Measurements from ENCODE around the gene KIR3DL3. TPM values are rescaled to one million over a fixed set of nuclear protein-coding genes. Genes with fewer than 3 reads are reported as not detected.
"Not testable (repeated sequence)": the region's sequence is repeated elsewhere in the genome, so short reads cannot be mapped to it uniquely, and the experiment has no call there.

The KIR3DL3 gene
- not detected in 2 replicates for total RNA-seq

DNA sequence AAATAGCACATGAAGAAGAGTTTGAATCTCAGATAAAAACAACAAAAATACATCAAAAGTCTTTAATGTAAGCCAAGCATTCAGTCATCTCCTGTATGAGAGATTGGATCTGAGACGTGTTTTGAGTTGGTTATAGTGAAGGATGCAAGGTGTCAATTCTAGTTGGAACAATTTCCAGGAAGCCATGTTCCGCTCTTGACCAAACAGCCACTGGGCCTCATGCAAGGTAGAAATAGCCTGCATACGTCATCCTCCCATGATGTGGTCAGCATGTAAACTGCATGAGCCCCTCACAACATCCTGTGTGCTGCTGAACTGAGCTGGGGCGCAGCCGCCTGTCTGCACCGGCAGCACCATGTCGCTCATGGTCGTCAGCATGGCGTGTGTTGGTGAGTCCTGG lies at the start of gene KIR3DL3:
Gene KIR3DL3, plus strand, starts transcription at position 301 of the 400 bp plus-strand sequence. Its CDS starts 55 bp downstream, at position 356.
- Mint-ChIP-seq H3K27me3 (no peaks in the 10 kb centered on the region), H3K9me3 (peaks cover 3% of the 10 kb centered on the region), H3K27ac (no peak within 1 kb of the TSS), H3K36me3 (ENCODE audit: low read depth) (no peaks in the 10 kb centered on the region), H3K4me1 (no peaks in the 10 kb centered on the region), H3K4me3 (no peak within 1 kb of the TSS)
- intact Hi-C loops (cut with micrococcal nuclease): no loop called here
- no peak for DNase-seq

- H3K27me3 Mint-ChIP-seq: not testable (repeated sequence)
Measured at GRCh38 chr19:54676210-54676834, 47.9 kb upstream of the KIR3DL3 start.

DNA sequence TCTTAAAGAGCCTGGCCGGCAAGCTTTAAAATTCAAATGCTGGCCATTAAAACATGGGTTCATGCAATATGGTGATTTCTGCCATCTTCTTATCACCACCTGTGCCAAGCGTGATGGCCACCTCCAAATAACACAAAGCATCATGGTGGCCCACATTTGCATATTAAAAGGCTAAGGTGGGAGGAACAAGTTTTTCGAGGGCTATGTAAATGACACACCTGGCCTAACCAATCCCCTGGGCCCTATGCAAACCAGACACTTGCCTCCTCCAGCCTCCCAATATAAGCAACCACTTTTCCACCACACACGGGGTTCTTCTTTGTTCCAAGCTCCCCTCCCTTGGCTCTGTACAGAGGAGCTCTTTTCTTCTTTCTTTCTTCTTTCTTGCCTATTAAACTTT lies 47.0 kb upstream of the KIR3DL3 start:
- Mint-ChIP-seq H3K36me3 (ENCODE audit: low read depth) (no peaks in the 10 kb centered on the region), H3K4me1 (no peaks in the 10 kb centered on the region), H3K27me3 (peaks cover 2% of the 10 kb centered on the region), H3K27ac (no peak overlapping the region), H3K4me3 (no peak overlapping the region), H3K9me3 (no peaks in the 10 kb centered on the region)
- intact Hi-C loops (cut with micrococcal nuclease): no loop called here
- no peak for DNase-seq

More at GRCh38 chr19:54676210-54676834, 47.9 kb upstream of the KIR3DL3 start:
- H3K36me3 Mint-ChIP-seq (ENCODE audit: low read depth); H3K4me3 Mint-ChIP-seq; H3K4me1 Mint-ChIP-seq; H3K27ac Mint-ChIP-seq; H3K9me3 Mint-ChIP-seq: not testable (repeated sequence)
- peak; percentile 75 for DNase-seq
- intact Hi-C loops (cut with micrococcal nuclease): loop anchor here (1.0 kb wide), 2 partner anchors 23 to 195 kb away; no protein-coding TSS in a partner anchor

GRCh38 chr19:54681596-54681995 lies 42.6 kb upstream of the KIR3DL3 start:
- intact Hi-C loops (cut with micrococcal nuclease); H3K27me3 Mint-ChIP-seq; H3K4me1 Mint-ChIP-seq; DNase-seq; H3K4me3 Mint-ChIP-seq; H3K27ac Mint-ChIP-seq; H3K9me3 Mint-ChIP-seq; H3K36me3 Mint-ChIP-seq (ENCODE audit: low read depth): not testable (repeated sequence)

DNA sequence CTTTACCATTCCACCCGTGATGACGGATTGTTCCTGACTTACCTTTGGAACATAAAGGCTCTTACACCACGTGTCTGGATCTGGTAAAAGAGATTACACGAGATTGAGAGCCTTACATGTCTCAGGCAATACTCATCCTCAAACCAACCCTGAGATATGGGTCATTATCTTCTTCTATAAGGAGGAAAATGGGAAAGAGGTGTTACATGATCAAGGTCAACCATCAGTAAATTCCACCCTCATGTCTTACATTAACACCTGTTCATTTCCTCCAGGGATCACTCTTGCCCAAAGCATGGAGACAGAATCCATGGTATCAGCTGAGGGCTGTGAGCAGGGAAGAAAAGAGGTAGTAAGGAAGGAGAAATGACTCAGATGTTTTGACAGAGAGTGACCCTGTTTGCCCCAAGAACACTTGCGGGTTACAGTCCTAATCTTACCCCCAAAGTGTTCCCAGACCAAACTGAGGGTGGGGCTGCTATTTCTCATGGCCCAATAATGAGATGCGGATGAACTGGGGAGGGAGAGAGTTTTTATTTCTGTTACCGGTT lies 41.9 kb upstream of the KIR3DL3 start:
- Mint-ChIP-seq H3K27me3 (peaks cover 4% of the 10 kb centered on the region), H3K36me3 (ENCODE audit: low read depth) (no peaks in the 10 kb centered on the region), H3K9me3 (no peaks in the 10 kb centered on the region), H3K27ac (no peak overlapping the region), H3K4me1 (no peaks in the 10 kb centered on the region), H3K4me3 (no peak overlapping the region)
- intact Hi-C loops (cut with micrococcal nuclease): no loop called here
- no peak for DNase-seq

- Mint-ChIP-seq H3K9me3 (no peaks in the 10 kb centered on the region), H3K27ac (no peak overlapping the region), H3K36me3 (ENCODE audit: low read depth) (no peaks in the 10 kb centered on the region), H3K4me3 (no peak overlapping the region), H3K27me3 (peaks cover 3% of the 10 kb centered on the region), H3K4me1 (no peaks in the 10 kb centered on the region)
- intact Hi-C loops (cut with micrococcal nuclease): no loop called here
- DNase-seq: peak; percentile 76
Measured at GRCh38 chr19:54684527-54684926, 39.7 kb upstream of the KIR3DL3 start.

- H3K9me3 Mint-ChIP-seq: no peaks in the 10 kb centered on the region
- no peaks in the 10 kb centered on the region for H3K4me1 Mint-ChIP-seq
- no peak overlapping the region for H3K4me3 Mint-ChIP-seq
- DNase-seq: no peak
- peaks cover 2% of the 10 kb centered on the region for H3K27me3 Mint-ChIP-seq
- H3K27ac Mint-ChIP-seq: no peak overlapping the region
- intact Hi-C loops (cut with micrococcal nuclease): no loop called here
- no peaks in the 10 kb centered on the region for H3K36me3 Mint-ChIP-seq (ENCODE audit: low read depth)
Measured at GRCh38 chr19:54691582-54692297, 32.5 kb upstream of the KIR3DL3 start.

DNA sequence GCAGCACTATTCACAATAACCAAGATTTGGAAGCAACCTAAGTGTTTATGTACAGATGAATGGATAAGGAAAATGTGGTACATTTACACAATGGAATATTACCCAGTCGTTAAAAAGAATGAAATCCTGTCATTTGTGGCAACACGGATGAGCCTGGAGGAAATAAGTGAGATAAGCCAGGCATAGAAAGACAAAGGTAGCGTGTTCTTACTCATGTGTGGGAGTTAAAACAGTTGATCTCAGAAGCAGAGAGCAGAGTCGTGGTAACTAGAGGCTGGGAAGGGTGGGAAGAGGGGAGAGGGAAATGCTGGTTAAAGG lies 32.0 kb upstream of the KIR3DL3 start:
- H3K27ac Mint-ChIP-seq: no peak overlapping the region
- no peaks in the 10 kb centered on the region for H3K4me1 Mint-ChIP-seq
- peaks cover 2% of the 10 kb centered on the region for H3K27me3 Mint-ChIP-seq
- DNase-seq: no peak
- intact Hi-C loops (cut with micrococcal nuclease): no loop called here
- no peak overlapping the region for H3K4me3 Mint-ChIP-seq
- no peaks in the 10 kb centered on the region for H3K36me3 Mint-ChIP-seq (ENCODE audit: low read depth)
- no peaks in the 10 kb centered on the region for H3K9me3 Mint-ChIP-seq

- Mint-ChIP-seq H3K4me3 (no peak overlapping the region), H3K36me3 (ENCODE audit: low read depth) (no peaks in the 10 kb centered on the region), H3K27ac (no peak overlapping the region), H3K9me3 (no peaks in the 10 kb centered on the region), H3K27me3 (peaks cover 2% of the 10 kb centered on the region), H3K4me1 (no peaks in the 10 kb centered on the region)
- intact Hi-C loops (cut with micrococcal nuclease): no loop called here
- DNase-seq: no peak
Measured at GRCh38 chr19:54694648-54695047, 29.6 kb upstream of the KIR3DL3 start.

DNA sequence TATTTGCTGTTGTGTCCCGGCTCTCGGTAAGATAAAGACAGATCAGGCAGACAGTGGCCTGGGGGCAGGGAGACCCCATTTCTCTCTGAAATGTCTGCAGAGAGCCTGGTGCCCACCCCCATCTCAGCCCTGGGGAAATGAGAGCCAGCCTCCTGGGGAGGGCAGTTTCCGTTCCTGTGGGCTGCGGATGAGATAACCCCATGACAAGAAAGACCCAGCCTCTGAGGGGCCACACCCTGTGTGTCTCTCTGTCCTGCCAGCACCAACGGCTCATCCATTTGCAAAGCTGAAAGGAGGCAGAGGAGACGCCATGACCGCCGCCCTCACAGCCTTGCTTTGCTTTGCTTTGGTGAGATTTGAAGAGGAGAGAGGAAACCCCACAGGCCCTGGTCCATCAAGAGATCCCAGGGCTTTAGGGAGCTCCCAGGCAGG lies 28.1 kb upstream of the KIR3DL3 start:
- Mint-ChIP-seq H3K9me3 (no peaks in the 10 kb centered on the region), H3K27ac (no peak overlapping the region), H3K4me1 (no peaks in the 10 kb centered on the region), H3K36me3 (ENCODE audit: low read depth) (no peaks in the 10 kb centered on the region), H3K4me3 (no peak overlapping the region), H3K27me3 (peaks cover 2% of the 10 kb centered on the region)
- no peak for DNase-seq
- intact Hi-C loops (cut with micrococcal nuclease): no loop called here

GRCh38 chr19:54696766-54697165 lies 27.5 kb upstream of the KIR3DL3 start:
- no peak for DNase-seq
- intact Hi-C loops (cut with micrococcal nuclease): no loop called here
- no peak overlapping the region for H3K27ac Mint-ChIP-seq

GRCh38 chr19:54697716-54698115 lies 26.5 kb upstream of the KIR3DL3 start:
- H3K36me3 Mint-ChIP-seq (ENCODE audit: low read depth); H3K4me3 Mint-ChIP-seq: not testable (repeated sequence)

More at GRCh38 chr19:54696766-54697165, 27.5 kb upstream of the KIR3DL3 start:
- Mint-ChIP-seq H3K4me3 (no peak overlapping the region), H3K36me3 (ENCODE audit: low read depth) (no peaks in the 10 kb centered on the region), H3K27me3 (peaks cover under 1% of the 10 kb centered on the region), H3K4me1 (no peaks in the 10 kb centered on the region), H3K9me3 (no peaks in the 10 kb centered on the region)

GRCh38 chr19:54704928-54705327 lies 19.3 kb upstream of the KIR3DL3 start:
- Mint-ChIP-seq H3K4me3 (no peak overlapping the region), H3K27ac (no peak overlapping the region), H3K9me3 (no peaks in the 10 kb centered on the region), H3K36me3 (ENCODE audit: low read depth) (no peaks in the 10 kb centered on the region), H3K4me1 (peaks cover 13% of the 10 kb centered on the region), H3K27me3 (peaks cover 2% of the 10 kb centered on the region)
- intact Hi-C loops (cut with micrococcal nuclease): no loop called here
- DNase-seq: no peak

More at GRCh38 chr19:54697716-54698115, 26.5 kb upstream of the KIR3DL3 start:
- H3K4me1 Mint-ChIP-seq; H3K27ac Mint-ChIP-seq; intact Hi-C loops (cut with micrococcal nuclease); H3K27me3 Mint-ChIP-seq; H3K9me3 Mint-ChIP-seq; DNase-seq: not testable (repeated sequence)

- intact Hi-C loops (cut with micrococcal nuclease): no loop called here
- no peak overlapping the region for H3K27ac Mint-ChIP-seq
- DNase-seq: peak; percentile 71
- H3K27me3 Mint-ChIP-seq: no peaks in the 10 kb centered on the region
- no peaks in the 10 kb centered on the region for H3K36me3 Mint-ChIP-seq (ENCODE audit: low read depth)
- H3K4me3 Mint-ChIP-seq: no peak overlapping the region
- no peaks in the 10 kb centered on the region for H3K9me3 Mint-ChIP-seq
- peaks cover 16% of the 10 kb centered on the region for H3K4me1 Mint-ChIP-seq
Measured at GRCh38 chr19:54707962-54708361, 16.3 kb upstream of the KIR3DL3 start.
